ENCODE measurements around the gene PSMD14. TPM values are rescaled to one million over a fixed set of nuclear protein-coding genes. Genes with fewer than 3 reads are reported as not detected.
A peak's percentile ranks its signal among the peaks of the same experiment; 100 is the strongest.

PSMD14 gene
- total and polyA plus RNA-seq, 2 of the 8 experiments (the other 6 are each of a cell fraction or from before 2014, with no cell fraction given), result 53.9 to 88.7 TPM

GRCh38 chr2:161426922-161427663 lies 118.9 kb downstream of the PSMD14 start:
- H2BK5ac ChIP-seq (ENCODE audit: low read depth, low read length), result no peak overlapping the region
- 3% methylated on average over 35 of the region's 54 CpGs; no CpG with 5 or more reads in 1 of the 2 experiments for WGBS, 2 experiments (ENCODE audit: extremely low coverage in 1 of 2, insufficient coverage in 1 of 2, insufficient read length in 1 of 2, insufficient replicate concordance in 2 of 2, low coverage in 1 of 2, low lambda C conversion rate in 2 of 2, missing lambda C conversion rate in 1 of 2)
- peak overlapping the region; percentile 41 for H4K8ac ChIP-seq (ENCODE audit: extremely low read depth, insufficient read depth, low read length)
- H3K9me3 ChIP-seq (ENCODE audit: insufficient read depth in 2 of 2, low read depth in 1 of 2, low read length in 1 of 2), result no peaks in the 10 kb centered on the region
- no peak for FAIRE-seq
- H2BK120ac ChIP-seq (replicated peaks; ENCODE audit: low read depth, low read length), result no peak overlapping the region
- DNase-seq (ENCODE audit: low read depth in 1 of 2, low spot score in 2 of 2), result peak in 1 of 2 experiments; percentile 64
- H3K23me2 ChIP-seq (ENCODE audit: low read depth, low read length), result peaks cover 12% of the 10 kb centered on the region
- H4K5ac ChIP-seq (ENCODE audit: insufficient read length, low read depth, low read length), result no peak overlapping the region
- no peak overlapping the region for H3K9ac ChIP-seq (replicated peaks in 1 of 4; ENCODE audit: extremely low read depth in 1 of 4, low read depth in 3 of 4, low read length in 3 of 4)
- peak overlapping the region; percentile 71 to 77 for H3K4me2 ChIP-seq (ENCODE audit: insufficient read depth in 1 of 2, low read depth in 2 of 2, low read length in 2 of 2)
- no peak overlapping the region for H3K56ac ChIP-seq (replicated peaks; ENCODE audit: insufficient read length, low read depth, low read length)
- H2BK20ac ChIP-seq (ENCODE audit: low read length), result no peak overlapping the region
- CTCF ChIA-PET (ENCODE audit: partially characterized antibody), result interaction anchor here (0.8 to 3.7 kb wide), 4 partner anchors 9 to 19 kb away, joined by 3 to 16 read pairs (median 4); partner anchors contain the start of gene TBR1
- no peak overlapping the region; the same call in 1 of the 2 replicates for H2BK15ac ChIP-seq (ENCODE audit: low read length)
- no peak overlapping the region for H3K4ac ChIP-seq (replicated peaks; ENCODE audit: insufficient read length, low read depth, low read length)
- peaks cover 0 to 3% (median 0%) of the 10 kb centered on the region in 4 experiments; a peak in 1 of 8 replicates for H3K36me3 ChIP-seq (ENCODE audit: control insufficient read depth in 2 of 4, insufficient read depth in 4 of 4, low read length in 3 of 4)
- H3K79me2 ChIP-seq (ENCODE audit: control insufficient read depth in 1 of 2, insufficient read depth in 2 of 2, low read length in 2 of 2), result no peaks in the 10 kb centered on the region
- peaks cover 3 to 16% of the 10 kb centered on the region in 2 experiments for H4K20me1 ChIP-seq (replicated peaks in 1 of 2; ENCODE audit: control insufficient read depth in 1 of 2, insufficient read depth in 2 of 2, low read length in 2 of 2)
- no peak overlapping the region for H2AK5ac ChIP-seq (ENCODE audit: low read depth, low read length)
- H3K14ac ChIP-seq (ENCODE audit: insufficient read length), result no peak overlapping the region
- no peak overlapping the region for H3K27ac ChIP-seq (ENCODE audit: low read depth, low read length)
- peaks cover 68 to 77% (median 73%) of the 10 kb centered on the region in 4 experiments for H3K27me3 ChIP-seq (replicated peaks in 1 of 4; ENCODE audit: control insufficient read depth in 3 of 4, extremely low read depth in 1 of 4, insufficient read depth in 3 of 4, low read length in 3 of 4)
- no peaks in the 10 kb centered on the region for H3K79me1 ChIP-seq (ENCODE audit: low read depth, low read length)
- peak overlapping the region; percentile 40; the same call in 1 of the 2 replicates for H2BK12ac ChIP-seq (ENCODE audit: low read depth, low read length)
- POLR2A ChIA-PET (ENCODE audit: partially characterized antibody), result interaction anchor here (1.0 to 1.6 kb wide), 3 partner anchors 9 to 14 kb away, joined by 3 to 8 read pairs (median 7); partner anchors contain the start of gene TBR1
- no peak overlapping the region for H3K18ac ChIP-seq (ENCODE audit: extremely low read depth, low read length)
- no peak overlapping the region for H4K91ac ChIP-seq (replicated peaks; ENCODE audit: insufficient read length, low read length)
- no peak overlapping the region for H3K23ac ChIP-seq (ENCODE audit: insufficient read length)
- H3K4me3 ChIP-seq (ENCODE audit: extremely low read depth in 1 of 4, insufficient read depth in 2 of 4, low read depth in 3 of 4, low read length in 4 of 4), result peak overlapping the region; percentile 26 to 54 (median 34); a peak in 6 of 8 replicates
- H2AFZ ChIP-seq (ENCODE audit: low read length), result peak overlapping the region; percentile 37; the same call in 1 of the 2 replicates
- peaks cover 0 to 16% (median 4%) of the 10 kb centered on the region in 4 experiments; a peak in 5 of 7 replicates for H3K4me1 ChIP-seq (replicated peaks in 1 of 4; ENCODE audit: control insufficient read depth in 3 of 4, insufficient read depth in 4 of 4, low read length in 3 of 4)
- TF ChIP-seq EGR1 (IDR thresholded peaks at IDR 0.05; ENCODE audit: borderline replicate concordance, low read depth, low read length) (no peak), E2F6 (IDR thresholded peaks at IDR 0.05) (peak; percentile 82), BACH1 (IDR thresholded peaks at IDR 0.05; ENCODE audit: low read length) (no peak), PHF8 (conservative IDR thresholded peaks at IDR 0.05; ENCODE audit: low read depth, low read length) (no peak), ATF2 (IDR thresholded peaks at IDR 0.05; ENCODE audit: low read length) (no peak), KDM5A (IDR thresholded peaks at IDR 0.05; ENCODE audit: low read length) (no peak), HDAC2 (IDR thresholded peaks at IDR 0.05; ENCODE audit: borderline replicate concordance in 1 of 2, low read depth in 2 of 2, low read length in 2 of 2) (0 out of 4 replicates have a peak, but pooled peaks of 1 of the 2 experiments have one; percentile 18), RBBP5 (IDR thresholded peaks at IDR 0.05; ENCODE audit: borderline replicate concordance, low read depth, low read length) (0 out of 2 replicates have a peak, but pooled peaks have one; percentile 0)

All from H1 (cell line).